NCI-H2196 (cell line): ENCODE results near the gene TNFRSF19.
A peak's percentile ranks its signal among the peaks of the same experiment; 100 is the strongest.

Experiments used
- DNase-seq: peaks from one replicate; lab custom pipeline; 2025; ENCODE audit not compliant: unreplicated experiment; lab: John Stamatoyannopoulos, UW

TNFRSF19 gene

GRCh38 chr13:23627410-23627809 lies 57.2 kb downstream of the TNFRSF19 start:
- no peak for DNase-seq

- no peak for DNase-seq
These were observed 58.0 kb downstream of the TNFRSF19 start for GRCh38 chr13:23628250-23628649.

- no peak for DNase-seq
These were observed 58.8 kb downstream of the TNFRSF19 start for GRCh38 chr13:23628765-23629565.

- DNase-seq, result peak; percentile 40
These were observed 59.5 kb downstream of the TNFRSF19 start for GRCh38 chr13:23629566-23630272.

GRCh38 chr13:23630349-23631093 lies 60.3 kb downstream of the TNFRSF19 start:
- DNase-seq, result no peak

GRCh38 chr13:23631311-23632047 lies 61.3 kb downstream of the TNFRSF19 start:
- no peak for DNase-seq

GRCh38 chr13:23632048-23632582 lies 61.9 kb downstream of the TNFRSF19 start:
- no peak for DNase-seq

GRCh38 chr13:23632741-23633140 lies 62.5 kb downstream of the TNFRSF19 start:
- DNase-seq, result no peak

GRCh38 chr13:23634897-23635296 lies 64.7 kb downstream of the TNFRSF19 start:
- DNase-seq, result no peak

GRCh38 chr13:23636360-23636759 lies 66.1 kb downstream of the TNFRSF19 start:
- no peak for DNase-seq

- no peak for DNase-seq
These were observed 67.6 kb downstream of the TNFRSF19 start for GRCh38 chr13:23637829-23638228.

GRCh38 chr13:23639674-23640073 lies 69.5 kb downstream of the TNFRSF19 start:
- DNase-seq, result no peak

- no peak for DNase-seq
These were observed 71.9 kb downstream of the TNFRSF19 start for GRCh38 chr13:23642110-23642509.

GRCh38 chr13:23643338-23644125 lies 73.3 kb downstream of the TNFRSF19 start:
- DNase-seq, result no peak

GRCh38 chr13:23644126-23644419 lies 73.9 kb downstream of the TNFRSF19 start:
- DNase-seq, result no peak

- no peak for DNase-seq
These were observed 74.4 kb downstream of the TNFRSF19 start for GRCh38 chr13:23644527-23645138.

GRCh38 chr13:23645851-23646250 lies 75.6 kb downstream of the TNFRSF19 start:
- DNase-seq, result no peak

GRCh38 chr13:23651439-23651838 lies 81.2 kb downstream of the TNFRSF19 start:
- no peak for DNase-seq

- DNase-seq, result no peak
These were observed 81.7 kb downstream of the TNFRSF19 start for GRCh38 chr13:23651887-23652286.
